ENCODE measurements around the gene IER3.

IER3 gene

DNA sequence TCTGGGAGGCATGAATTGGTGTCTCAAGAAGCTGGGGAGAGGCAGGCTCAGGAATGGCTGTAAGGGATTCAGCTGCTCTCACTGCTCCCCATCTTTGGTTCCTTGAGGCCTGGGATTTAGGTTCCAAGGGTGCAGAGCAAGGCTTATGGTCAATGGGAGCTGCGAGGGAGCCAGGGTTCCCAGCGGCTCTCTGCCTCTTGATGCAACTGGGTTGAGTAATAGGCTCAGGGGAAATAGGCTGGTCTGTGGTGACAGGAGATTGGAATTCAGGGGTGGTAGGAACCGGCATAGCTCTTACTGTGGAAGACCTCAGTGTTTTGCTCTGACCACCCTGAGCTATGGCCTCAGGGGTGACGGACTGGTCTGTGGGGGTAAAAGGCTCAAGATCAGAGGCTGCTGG, 40.5 kb downstream of the IER3 start:
- DNase-seq (ENCODE audit: low read depth): no peak

DNA sequence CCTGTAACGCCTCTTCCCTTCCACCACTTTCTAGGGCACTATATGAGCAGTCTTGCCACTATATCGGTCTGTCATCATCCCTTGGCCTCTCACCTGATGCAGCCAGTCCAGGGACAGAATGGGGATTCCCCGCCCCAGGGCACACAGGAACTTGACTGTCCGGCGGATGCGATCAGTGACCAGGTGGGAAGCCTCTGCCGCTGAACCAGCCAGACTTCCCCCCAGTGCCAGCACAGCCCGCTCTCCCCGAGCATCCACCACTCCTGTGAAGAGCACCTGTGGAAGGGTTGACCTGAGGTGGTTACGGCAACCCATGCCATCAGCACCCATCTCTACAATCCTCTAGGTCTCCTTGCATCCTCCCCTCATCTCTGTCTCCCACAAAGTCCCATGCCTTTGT, 41.3 kb downstream of the IER3 start:
- DNase-seq (ENCODE audit: low read depth): no peak

DNA sequence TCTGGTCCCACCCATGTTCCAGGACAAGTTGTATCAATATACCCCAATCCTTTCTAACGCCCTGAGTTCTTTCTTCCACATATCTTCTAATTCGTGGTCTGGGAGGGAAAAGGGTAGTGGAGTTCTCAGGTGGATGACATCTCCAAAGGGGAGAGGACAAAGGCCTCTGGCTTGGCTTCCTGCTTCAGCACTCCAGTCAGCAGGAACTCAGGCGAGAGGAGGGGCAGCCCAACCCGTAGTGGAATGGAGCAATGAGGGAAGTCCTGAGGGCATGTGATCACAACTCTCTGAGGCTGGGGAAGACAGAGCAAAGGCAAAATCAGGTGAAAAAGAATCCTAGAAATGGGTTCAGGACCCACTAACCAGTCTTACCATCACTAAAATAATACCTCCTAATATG, 44.0 kb downstream of the IER3 start:
- no peak for DNase-seq (ENCODE audit: low read depth)

DNA sequence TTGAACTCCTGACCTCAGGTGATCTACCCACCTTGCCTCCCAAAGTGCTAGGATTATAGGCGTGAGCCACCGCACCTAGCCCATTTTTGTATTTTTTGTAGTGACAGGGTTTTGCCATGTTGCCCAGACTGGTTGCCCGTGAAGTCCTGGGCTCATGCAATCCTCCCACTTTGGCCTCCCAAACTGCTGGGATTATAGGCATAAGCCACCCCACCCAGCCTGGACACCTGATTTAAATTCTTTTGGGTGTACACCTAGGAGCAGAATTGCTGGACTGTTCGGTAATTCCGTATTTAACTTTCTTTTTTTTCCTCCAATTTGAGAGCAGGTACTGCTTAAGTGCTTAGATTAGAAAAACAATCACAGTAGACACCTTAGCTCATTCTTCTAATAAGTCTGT, 47.9 kb downstream of the IER3 start:
- DNase-seq (ENCODE audit: low read depth): no peak

Measured in non-pigmented ciliary epithelial cell (primary cell).